Measurements from ENCODE around the gene DNAAF8. TPM values are rescaled to one million over a fixed set of nuclear protein-coding genes. Genes with fewer than 3 reads are reported as not detected.

The DNAAF8 gene
- total RNA-seq, 1 experiment from 2014 or later: 1.2 TPM

DNA sequence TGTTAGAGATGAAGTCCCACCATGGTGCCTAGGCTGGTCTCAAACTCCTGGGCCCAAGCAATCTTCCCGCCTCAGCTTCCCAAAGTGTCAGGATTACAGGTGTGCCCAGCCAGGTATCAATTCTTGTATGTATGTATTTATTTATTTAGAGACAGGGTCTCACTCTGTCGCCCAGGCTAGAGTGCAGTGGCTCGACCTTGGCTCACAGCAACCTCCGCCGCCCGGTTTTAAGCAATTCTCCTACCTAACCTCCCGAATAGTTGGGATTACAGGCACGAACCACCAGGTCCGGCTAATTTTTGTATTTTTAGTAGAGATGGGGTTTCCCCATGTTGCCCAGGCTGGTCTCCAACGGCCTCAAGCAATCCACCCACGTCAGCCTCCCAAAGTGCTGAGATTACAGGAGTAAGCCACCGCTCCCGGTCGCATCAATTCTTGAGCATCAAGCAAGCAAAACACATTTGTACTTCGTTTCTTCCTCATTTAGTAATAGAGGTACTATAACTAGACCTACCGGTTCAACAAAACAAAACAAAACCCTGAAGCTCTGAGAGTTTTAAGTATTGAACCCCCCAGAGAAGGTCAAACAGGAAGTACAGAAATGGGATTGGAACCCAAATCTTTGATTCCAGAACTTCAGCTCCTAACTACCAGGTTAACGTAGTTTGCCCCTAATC, 33.7 kb downstream of the DNAAF8 start:
- Histone ChIP-seq H3K79me2 (ENCODE audit: low read length) (peaks cover 20% of the 10 kb centered on the region), H3K9me2 (replicated peaks; ENCODE audit: low read length) (no peaks in the 10 kb centered on the region), H4K20me1 (ENCODE audit: low read length) (no peaks in the 10 kb centered on the region), H3K36me3 (ENCODE audit: low read depth, low read length) (no peaks in the 10 kb centered on the region), H3K4me2 (ENCODE audit: low read length) (peak overlapping the region; percentile 92), H3K4me1 (ENCODE audit: insufficient read depth, low read length) (peaks cover 15% of the 10 kb centered on the region), H3F3A (ENCODE audit: low read length, unreplicated experiment) (no peaks in the 10 kb centered on the region), H3K4me3 (ENCODE audit: low read length) (peak overlapping the region; percentile 64), H3K27ac (ENCODE audit: low read length) (peak overlapping the region; percentile 41), H3K9me3 (ENCODE audit: low read length) (no peaks in the 10 kb centered on the region), H3K27me3 (ENCODE audit: low read length) (no peaks in the 10 kb centered on the region), H2AFZ (ENCODE audit: low read length) (peak overlapping the region; percentile 85), H3K9ac (ENCODE audit: low read length) (peak overlapping the region; percentile 56)
- POLR2A ChIA-PET (ENCODE audit: unreplicated experiment): no interaction called here
- DNase-seq (no peak), ATAC-seq (no peak)
- TF ChIP-seq EZH2 (IDR thresholded peaks at IDR 0.05; ENCODE audit: low read length, unreplicated experiment) (no peak), EZH2phosphoT487 (IDR thresholded peaks at IDR 0.05; ENCODE audit: borderline replicate concordance, low read length) (no peak)
- TF ChIP-seq, protein P1, sequence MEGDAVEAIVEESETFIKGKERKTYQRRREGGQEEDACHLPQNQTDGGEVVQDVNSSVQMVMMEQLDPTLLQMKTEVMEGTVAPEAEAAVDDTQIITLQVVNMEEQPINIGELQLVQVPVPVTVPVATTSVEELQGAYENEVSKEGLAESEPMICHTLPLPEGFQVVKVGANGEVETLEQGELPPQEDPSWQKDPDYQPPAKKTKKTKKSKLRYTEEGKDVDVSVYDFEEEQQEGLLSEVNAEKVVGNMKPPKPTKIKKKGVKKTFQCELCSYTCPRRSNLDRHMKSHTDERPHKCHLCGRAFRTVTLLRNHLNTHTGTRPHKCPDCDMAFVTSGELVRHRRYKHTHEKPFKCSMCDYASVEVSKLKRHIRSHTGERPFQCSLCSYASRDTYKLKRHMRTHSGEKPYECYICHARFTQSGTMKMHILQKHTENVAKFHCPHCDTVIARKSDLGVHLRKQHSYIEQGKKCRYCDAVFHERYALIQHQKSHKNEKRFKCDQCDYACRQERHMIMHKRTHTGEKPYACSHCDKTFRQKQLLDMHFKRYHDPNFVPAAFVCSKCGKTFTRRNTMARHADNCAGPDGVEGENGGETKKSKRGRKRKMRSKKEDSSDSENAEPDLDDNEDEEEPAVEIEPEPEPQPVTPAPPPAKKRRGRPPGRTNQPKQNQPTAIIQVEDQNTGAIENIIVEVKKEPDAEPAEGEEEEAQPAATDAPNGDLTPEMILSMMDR (conservative IDR thresholded peaks at IDR 0.05; ENCODE audit: low read depth, low read length): no peak
- TSS peak; percentile 6 for BruUV-seq (replicated peaks)
- CTCF ChIA-PET: no interaction called here
- intact Hi-C loops (cut with micrococcal nuclease): no loop called here

DNA sequence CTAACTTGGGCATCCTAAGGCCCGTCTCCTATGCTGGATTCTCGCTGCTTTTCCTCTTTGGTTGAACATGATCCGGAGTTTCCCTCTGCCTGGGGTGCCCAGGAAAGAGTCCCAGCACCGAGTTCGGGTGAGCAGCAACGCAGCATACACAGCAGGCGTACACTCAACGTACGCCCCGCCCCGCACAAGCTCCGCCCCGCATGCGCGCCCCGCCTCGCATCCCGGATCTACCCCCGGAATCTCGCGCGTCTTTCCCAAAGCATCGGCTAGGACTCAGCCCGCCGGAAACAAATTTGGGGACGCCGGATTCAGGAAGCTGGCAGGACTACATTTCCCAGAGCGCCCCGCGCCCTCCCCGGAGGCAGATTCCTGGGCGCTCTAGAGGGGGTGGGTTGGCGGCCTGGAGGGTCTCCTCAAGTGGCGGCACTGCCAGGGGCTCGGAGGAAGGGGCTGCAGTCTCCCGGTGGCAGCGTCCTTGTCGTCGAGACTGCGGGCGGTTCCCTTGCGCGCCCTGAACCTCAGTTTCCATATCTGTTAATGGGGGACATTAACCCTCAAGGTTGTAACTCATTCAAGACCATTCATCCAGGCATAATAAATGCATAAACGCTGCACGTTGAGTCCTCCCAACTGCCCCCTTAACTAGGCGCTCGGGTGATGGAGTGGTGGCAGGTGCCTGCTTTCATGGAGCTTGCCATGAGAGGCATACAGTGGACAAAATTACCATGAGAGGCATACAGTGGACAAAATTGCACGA, 34.4 kb downstream of the DNAAF8 start:
- Histone ChIP-seq H3K36me3 (ENCODE audit: low read depth, low read length) (no peaks in the 10 kb centered on the region), H3K4me3 (ENCODE audit: low read length) (peak overlapping the region; percentile 64), H3F3A (ENCODE audit: low read length, unreplicated experiment) (no peaks in the 10 kb centered on the region), H3K4me2 (ENCODE audit: low read length) (peak overlapping the region; percentile 92), H4K20me1 (ENCODE audit: low read length) (no peaks in the 10 kb centered on the region), H2AFZ (ENCODE audit: low read length) (peak overlapping the region; percentile 85), H3K27me3 (ENCODE audit: low read length) (no peaks in the 10 kb centered on the region), H3K9ac (ENCODE audit: low read length) (peak overlapping the region; percentile 56), H3K27ac (ENCODE audit: low read length) (peak overlapping the region; percentile 41), H3K79me2 (ENCODE audit: low read length) (peaks cover 20% of the 10 kb centered on the region), H3K4me1 (ENCODE audit: insufficient read depth, low read length) (peaks cover 15% of the 10 kb centered on the region), H3K9me3 (ENCODE audit: low read length) (no peaks in the 10 kb centered on the region), H3K9me2 (replicated peaks; ENCODE audit: low read length) (no peaks in the 10 kb centered on the region)
- POLR2A ChIA-PET (ENCODE audit: unreplicated experiment): no interaction called here
- BruUV-seq (replicated peaks): TSS peak; percentile 52
- TF ChIP-seq EZH2phosphoT487 (IDR thresholded peaks at IDR 0.05; ENCODE audit: borderline replicate concordance, low read length) (no peak), EZH2 (IDR thresholded peaks at IDR 0.05; ENCODE audit: low read length, unreplicated experiment) (no peak)
- TF ChIP-seq, protein P1 (conservative IDR thresholded peaks at IDR 0.05; ENCODE audit: low read depth, low read length): no peak
- intact Hi-C loops (cut with micrococcal nuclease): no loop called here
- ATAC-seq (peak; percentile 89), DNase-seq (peak; percentile 91)
- CTCF ChIA-PET: interaction anchor here (0.7 to 0.8 kb wide), 2 partner anchors 33 to 274 kb away, joined by 3 read pairs; no protein-coding TSS in a partner anchor

DNA sequence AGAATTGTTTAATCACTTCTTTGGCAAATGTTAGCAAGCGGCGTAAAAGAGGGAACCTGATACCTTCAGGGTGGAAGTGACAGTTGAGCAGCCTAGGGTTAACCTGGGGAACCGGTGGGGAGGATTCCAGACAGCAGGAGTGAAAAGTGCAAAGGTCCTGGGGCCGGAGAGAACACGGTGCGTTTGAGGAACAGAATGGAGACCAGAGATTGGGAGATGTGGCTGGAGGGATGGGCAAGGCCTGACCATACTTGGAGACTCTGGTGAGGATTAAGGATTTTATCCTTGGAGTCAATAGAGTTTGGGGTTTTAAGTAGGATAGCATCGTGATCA, 34.9 kb downstream of the DNAAF8 start:
- DNase-seq (no peak), ATAC-seq (no peak)
- Histone ChIP-seq H3K79me2 (ENCODE audit: low read length) (peaks cover 20% of the 10 kb centered on the region), H4K20me1 (ENCODE audit: low read length) (no peaks in the 10 kb centered on the region), H3K36me3 (ENCODE audit: low read depth, low read length) (no peaks in the 10 kb centered on the region), H3F3A (ENCODE audit: low read length, unreplicated experiment) (no peaks in the 10 kb centered on the region), H3K9me2 (replicated peaks; ENCODE audit: low read length) (no peaks in the 10 kb centered on the region), H3K27ac (ENCODE audit: low read length) (no peak overlapping the region), H3K9me3 (ENCODE audit: low read length) (no peaks in the 10 kb centered on the region), H2AFZ (ENCODE audit: low read length) (peak overlapping the region; percentile 85), H3K9ac (ENCODE audit: low read length) (no peak overlapping the region), H3K4me1 (ENCODE audit: insufficient read depth, low read length) (peaks cover 15% of the 10 kb centered on the region), H3K4me3 (ENCODE audit: low read length) (peak overlapping the region; percentile 64), H3K27me3 (ENCODE audit: low read length) (no peaks in the 10 kb centered on the region), H3K4me2 (ENCODE audit: low read length) (peak overlapping the region; percentile 92)
- ChIA-PET CTCF (interaction anchor here (0.7 to 0.8 kb wide), 2 partner anchors 32 to 274 kb away, joined by 3 read pairs; no protein-coding TSS in a partner anchor), POLR2A (ENCODE audit: unreplicated experiment) (no interaction called here)
- TF ChIP-seq, protein P1 (conservative IDR thresholded peaks at IDR 0.05; ENCODE audit: low read depth, low read length): no peak
- no peak for TF ChIP-seq EZH2 (IDR thresholded peaks at IDR 0.05; ENCODE audit: low read length, unreplicated experiment)
- TF ChIP-seq EZH2phosphoT487 (IDR thresholded peaks at IDR 0.05; ENCODE audit: borderline replicate concordance, low read length): no peak
- BruUV-seq (replicated peaks): no TSS peak
- intact Hi-C loops (cut with micrococcal nuclease): no loop called here
